GM18511 (cell line): ENCODE measurements around the gene PPP1R12B.
"Not testable (repeated sequence)": the region's sequence is repeated elsewhere in the genome, so short reads cannot be mapped to it uniquely, and the experiment has no call there.

Source experiments
- ATAC-seq: cut with Tn5 transposase; IDR thresholded peaks from one replicate; pipeline ENCODE4 v1.9.1; 2021; ENCODE audit warnings: mild to moderate bottlenecking, moderate library complexity; ENCODE audit not compliant: unreplicated experiment

The PPP1R12B gene

GRCh38 chr1:202438393-202439174, 90.1 kb downstream of the PPP1R12B start:
- ATAC-seq: no peak

DNA sequence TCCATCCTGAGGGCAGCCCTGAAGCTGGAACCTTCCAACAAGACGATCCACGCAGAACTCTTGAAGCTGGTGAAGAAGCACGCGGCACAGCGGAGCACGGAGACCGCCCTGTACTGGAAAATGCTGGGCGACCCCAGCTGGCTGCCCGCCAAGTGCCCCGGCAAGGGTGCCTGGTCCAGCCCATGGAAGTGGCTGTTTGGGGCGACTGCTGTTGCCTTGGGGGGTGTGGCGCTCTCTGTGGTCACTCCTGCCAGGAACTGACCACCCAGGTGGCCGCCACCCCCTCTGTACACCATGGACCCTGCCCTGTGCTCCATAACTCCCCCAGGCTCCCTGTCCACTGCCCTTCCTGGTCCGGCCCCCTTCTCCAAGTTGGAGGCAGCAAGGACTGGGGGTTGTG, 90.8 kb downstream of the PPP1R12B start:
- no peak for ATAC-seq

DNA sequence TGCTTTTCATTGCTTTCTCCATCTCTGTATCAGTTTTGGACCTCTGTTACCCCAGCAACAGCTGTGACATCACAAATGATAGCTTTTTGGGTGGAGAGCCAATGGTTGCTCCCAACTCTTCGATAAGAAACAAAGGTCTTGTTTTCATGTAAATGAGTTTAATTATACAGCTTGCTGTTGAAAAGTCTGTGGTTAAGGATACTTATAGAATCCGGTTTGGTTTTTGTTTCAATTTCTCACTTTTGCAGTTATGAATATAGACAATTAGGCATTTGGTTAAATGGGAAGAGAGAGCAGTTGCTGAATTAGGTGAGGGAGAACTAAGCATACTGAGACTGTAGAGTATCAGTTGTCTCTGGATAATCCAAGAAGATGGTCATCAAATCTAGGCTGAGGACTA, 99.6 kb downstream of the PPP1R12B start:
- ATAC-seq: not testable (repeated sequence)

DNA sequence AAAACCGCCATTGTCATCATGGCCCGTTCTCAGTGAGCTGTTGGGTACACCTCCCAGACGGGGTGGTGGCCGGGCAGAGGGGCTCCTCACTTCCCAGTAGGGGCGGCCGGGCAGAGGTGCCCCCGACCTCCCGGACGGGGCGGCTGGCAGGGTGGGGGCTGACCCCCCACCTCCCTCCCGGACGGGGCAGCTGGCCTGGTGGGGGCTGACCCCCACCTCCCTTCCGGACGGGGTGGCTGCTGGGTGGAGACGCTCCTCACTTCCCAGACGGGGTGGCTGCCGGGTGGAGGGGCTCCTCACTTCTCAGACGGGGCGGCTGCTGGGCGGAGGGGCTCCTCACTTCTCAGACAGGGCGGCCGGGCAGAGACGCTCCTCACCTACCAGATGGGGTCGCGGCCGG, 103.1 kb downstream of the PPP1R12B start:
- ATAC-seq: not testable (repeated sequence)

DNA sequence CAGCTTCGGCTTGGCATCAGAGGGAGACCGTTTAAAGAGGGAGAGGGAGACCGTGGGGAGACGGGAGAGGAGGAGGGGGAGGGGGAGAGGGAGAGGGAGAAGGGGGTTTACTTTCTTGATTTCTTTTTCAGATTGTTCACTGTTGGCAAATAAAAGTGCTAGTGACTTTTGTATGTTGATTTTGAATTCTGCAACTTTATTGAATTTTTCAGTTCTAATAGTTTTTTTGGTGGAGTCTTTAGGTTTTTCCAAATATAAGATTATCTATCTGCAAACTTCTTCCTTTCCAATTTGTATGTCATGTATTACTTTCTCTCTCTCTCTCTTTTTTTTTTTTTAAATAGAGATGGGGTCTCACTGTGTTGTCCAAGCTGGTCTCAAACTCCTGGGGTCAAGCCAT, 104.0 kb downstream of the PPP1R12B start:
- no peak for ATAC-seq

- ATAC-seq: not testable (repeated sequence)
Observed at GRCh38 chr1:202456372-202457169, 108.1 kb downstream of the PPP1R12B start.

DNA sequence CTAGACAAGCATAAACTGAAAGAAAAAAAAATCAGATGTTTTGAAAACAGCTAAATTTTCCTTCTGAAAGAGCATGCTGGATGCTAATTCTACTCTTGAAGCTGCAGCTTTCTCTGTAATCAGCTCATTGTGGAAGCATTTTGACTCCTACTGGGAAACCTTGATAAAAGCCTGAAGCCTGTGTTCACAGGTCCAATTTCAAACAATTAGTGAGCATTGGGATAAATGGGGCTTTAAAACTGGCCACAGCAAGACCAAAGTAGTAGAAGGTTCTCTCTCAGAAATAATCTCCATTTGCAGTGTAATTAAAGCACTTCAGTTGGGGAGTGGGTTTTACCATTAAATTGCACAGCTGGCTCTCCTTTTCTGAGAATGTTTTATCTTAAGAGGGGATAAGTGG, 110.2 kb downstream of the PPP1R12B start:
- not testable (repeated sequence) for ATAC-seq

GRCh38 chr1:202459470-202460142, 111.1 kb downstream of the PPP1R12B start:
- ATAC-seq: not testable (repeated sequence)

DNA sequence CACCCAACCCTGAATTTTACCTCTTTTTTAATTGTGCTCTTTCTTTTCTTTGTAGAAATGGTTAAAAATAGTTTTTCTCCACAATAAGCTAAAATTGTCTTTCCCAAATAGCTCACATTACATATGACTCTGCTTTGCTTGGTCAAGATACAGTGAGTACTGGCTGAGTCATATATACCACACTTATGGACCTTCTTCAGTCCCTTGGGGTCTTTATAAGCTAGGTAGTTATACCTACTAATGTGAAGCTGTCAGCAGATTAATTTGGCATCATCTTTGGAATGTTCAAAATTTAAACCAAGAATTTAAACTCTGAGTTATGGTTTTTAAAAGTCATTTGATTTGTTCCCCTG, 111.6 kb downstream of the PPP1R12B start:
- ATAC-seq: not testable (repeated sequence)

DNA sequence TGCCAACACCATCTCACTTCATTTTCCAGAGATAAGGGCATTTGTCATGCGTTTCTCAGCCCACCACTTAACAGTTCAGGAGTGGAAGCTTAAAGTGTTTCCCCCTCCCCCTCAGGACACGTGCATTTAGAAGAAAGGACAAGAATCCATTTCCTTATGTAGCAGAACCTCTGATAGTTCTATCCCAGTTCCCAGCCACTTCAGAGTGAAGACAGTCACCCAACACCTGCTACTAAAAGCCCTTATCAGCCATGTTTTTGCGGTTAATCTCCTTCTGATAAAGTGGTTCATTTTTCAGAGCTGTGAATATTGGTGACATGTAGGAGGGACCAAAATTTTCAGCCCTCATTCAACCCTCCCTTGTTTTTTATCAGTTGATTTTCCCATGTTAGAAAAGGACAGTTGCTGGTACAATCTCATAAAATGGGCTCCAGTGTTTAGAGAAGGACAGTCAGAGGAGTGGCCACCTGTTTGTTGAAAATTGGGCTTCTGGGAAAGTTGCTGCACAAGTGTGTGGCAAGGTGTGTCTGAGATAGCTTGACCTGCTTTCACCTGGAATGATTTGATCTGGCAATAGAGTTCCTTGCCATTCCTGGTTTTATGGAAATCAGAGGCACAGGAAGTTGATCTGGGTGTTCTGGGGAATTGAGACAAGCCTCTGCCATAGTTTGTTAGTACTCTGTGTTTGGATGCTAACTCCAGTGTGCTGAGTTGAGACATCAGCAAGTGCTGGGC, 114.0 kb downstream of the PPP1R12B start:
- no peak for ATAC-seq

DNA sequence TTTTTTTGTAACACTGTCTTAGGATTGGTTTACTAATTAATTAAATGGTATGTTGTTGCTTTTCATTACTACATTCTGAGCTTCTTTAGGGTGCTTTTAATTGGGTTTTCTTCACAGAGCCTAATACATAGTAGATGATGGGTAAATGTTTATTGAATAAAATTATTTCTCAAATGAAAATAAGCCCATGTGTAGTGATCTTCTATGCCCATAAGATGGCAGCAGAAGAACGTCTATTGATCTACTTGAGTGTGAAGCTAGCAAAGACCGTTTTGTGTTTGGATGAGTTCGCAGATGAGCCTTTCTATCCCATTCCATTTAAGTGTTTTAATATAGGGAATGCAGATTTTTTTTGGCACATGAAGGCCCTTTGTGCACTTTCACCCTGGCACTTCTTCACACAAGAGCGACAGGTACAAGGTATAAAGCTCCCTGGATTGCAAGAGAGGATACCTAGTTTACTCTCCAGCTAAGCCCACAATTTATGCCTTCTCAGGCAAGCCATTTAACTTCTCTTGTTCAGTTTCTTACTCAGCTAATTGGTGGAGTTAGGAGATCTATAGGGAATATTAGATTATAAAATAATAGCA, 115.7 kb downstream of the PPP1R12B start:
- not testable (repeated sequence) for ATAC-seq

GRCh38 chr1:202465644-202466270, 117.3 kb downstream of the PPP1R12B start:
- not testable (repeated sequence) for ATAC-seq

DNA sequence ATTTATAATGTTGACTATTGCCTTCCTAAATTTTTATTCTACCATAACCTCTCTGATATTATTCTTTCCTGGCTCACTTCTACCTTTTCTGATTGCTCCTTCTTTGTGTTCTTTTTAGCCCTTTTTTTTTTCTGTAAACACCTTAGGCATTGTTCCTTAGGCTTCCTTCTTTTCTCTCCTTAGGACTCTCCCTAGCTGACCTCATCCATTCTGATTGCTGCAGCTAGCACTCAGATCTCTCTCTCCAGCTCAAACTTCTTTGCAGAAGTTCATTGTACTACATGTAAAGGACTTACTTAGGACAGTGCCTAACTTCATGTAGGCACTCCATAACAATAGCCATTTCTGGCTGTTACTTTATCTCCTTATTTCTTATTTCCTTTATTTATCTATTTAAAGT, 117.8 kb downstream of the PPP1R12B start:
- not testable (repeated sequence) for ATAC-seq

DNA sequence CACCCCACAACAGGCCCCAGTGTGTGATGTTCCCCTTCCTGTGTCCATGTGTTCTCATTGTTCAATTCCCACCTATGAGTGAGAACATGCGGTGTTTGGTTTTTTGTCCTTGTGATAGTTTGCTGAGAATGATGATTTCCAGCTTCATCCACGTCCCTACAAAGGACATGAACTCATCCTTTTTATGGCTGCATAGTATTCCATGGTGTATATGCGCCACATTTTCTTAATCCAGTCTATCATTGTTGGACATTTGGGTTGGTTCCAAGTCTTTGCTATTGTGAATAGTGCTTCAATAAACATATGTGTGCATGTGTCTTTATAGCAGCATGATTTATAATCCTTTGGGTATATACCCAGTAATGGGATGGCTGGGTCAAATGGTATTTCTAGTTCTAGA, 118.9 kb downstream of the PPP1R12B start:
- not testable (repeated sequence) for ATAC-seq

DNA sequence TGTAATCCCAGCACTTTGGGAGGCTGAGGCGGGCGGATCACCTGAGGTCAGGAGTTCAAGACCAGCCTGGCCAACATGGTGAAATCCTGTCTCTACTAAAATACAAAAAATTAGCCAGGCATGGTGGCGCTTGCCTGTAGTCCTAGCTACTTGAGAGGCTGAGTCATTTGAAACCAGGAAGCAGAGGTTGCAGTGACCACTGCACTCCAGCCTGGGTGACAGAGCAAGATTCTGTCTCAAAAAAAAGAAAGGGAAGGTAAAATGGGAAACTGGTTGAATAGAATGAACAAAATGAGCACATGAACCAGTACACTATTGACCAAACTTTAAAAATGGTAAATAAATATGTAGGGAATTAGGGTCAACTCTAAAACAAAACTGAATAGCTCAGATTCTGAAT, 120.2 kb downstream of the PPP1R12B start:
- ATAC-seq: not testable (repeated sequence)

- not testable (repeated sequence) for ATAC-seq
Observed at GRCh38 chr1:202469123-202469522, 120.6 kb downstream of the PPP1R12B start.

DNA sequence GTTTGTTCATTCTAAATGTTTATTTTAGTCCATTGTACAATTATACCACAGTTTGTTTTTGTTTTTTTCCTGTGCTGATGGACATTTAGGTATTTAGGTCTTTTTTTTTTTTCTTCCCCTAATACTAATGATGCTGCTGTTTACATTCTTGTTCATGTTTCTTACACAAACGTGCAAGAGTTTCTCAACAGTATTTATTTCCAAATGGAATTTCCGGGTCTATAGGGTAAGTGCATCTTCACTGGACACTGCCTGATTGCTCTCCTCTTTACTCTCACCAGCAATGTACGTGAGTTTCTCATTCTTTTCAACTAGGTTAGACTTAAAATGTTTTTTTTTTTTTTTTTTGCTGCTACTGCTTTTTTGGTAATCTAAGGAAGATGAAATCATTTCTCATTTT, 122.7 kb downstream of the PPP1R12B start:
- ATAC-seq: no peak

DNA sequence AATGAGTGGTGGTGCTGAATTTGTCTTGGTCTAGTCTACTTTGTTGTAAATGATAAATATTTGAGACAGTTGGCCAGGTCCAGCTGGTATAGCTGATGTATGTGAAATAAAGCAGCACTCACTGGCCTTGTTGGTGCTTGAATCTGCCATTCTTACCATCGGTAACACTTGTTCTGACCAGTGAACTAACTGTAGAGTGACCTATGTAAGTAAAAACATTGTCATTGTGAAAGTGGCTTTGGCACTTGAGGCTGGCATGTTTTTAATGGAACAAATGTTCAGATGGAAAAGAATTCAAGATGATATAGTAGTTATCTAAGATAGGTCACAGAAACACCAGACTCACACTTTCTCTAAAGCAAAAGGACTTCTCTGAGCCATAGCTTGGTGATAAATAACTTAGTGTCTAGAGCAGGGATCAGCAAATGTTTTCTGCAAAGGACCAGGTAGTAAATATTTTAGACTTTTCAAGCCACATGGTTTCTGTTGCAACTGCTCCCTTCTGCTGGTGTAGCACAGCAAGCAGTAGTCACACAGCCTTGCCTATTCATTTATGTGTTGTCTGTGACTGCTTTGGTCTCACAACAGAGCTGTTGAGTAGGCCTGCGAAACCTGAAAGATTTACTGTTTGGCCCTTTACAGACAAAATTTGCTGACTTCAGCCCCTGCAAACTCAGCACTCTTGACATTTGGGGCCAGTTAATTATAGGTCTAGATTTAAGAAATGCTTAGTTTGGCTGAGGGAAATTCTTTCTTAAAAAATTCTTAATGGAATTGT, 124.0 kb downstream of the PPP1R12B start:
- not testable (repeated sequence) for ATAC-seq
